Right lobe of liver (tissue), 4 donors: Measurements from ENCODE around the gene ASB13.

Experiments
- POLR2A ChIP-seq: fragments of 450-650 bp; IDR thresholded peaks from one replicate; pipeline ENCODE4 v1.6.1; 2017; ENCODE audit warnings: antibody characterized with exemption, mild to moderate bottlenecking
- TF ChIP-seq, protein P1 (sequence below), 4 donors: fragments of 200-600 bp in 3 of 4; fragments of 450-650 bp in 1 of 4; IDR thresholded peaks; one replicate each; pipeline versions ENCODE4 v1.5.1 to v1.8.0; 2016 to 2022; ENCODE audit warnings: antibody characterized with exemption in 4 of 4, mild to moderate bottlenecking in 2 of 4
- donor health status: DM: no; HTN: no; CAD: no.
- donor health status: DM: no; HTN: no; CAD: no.
- donor health status: DM: no; HTN: yes; CAD: no.

DNA sequence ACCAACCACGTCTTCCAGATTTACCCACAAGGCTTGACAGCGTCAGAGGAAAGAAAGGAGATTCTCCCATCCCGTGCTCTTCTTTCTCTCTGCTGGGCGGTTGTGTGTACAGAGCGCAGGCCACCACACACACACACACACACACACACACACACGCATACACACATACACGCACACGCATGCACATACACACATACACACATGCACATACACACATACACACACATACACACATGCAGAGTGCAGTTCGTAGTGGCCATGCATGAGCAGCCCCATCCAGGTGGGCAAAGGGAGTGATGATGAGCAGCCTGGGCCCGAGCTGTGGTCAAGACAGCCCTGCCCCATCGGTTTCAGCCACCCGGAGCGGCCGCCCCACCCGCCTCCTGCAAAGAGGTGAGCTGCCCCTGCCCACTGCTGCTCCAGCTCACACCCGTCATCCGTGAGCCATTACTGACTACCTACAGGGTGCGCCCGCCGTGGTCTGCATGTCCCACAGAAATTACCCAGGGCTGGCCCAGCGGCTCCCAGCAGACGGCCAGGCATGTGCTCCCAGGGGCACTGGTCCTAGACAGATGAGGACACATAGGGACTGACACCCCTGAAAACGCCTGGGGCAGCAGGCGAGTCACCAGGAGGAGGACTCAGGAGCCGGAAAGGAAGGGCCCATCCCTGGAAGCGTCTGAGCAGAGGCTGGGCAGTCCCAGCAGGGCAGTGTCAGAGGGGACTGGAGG lies 69.6 kb downstream of the ASB13 start:
- TF ChIP-seq, protein P1, sequence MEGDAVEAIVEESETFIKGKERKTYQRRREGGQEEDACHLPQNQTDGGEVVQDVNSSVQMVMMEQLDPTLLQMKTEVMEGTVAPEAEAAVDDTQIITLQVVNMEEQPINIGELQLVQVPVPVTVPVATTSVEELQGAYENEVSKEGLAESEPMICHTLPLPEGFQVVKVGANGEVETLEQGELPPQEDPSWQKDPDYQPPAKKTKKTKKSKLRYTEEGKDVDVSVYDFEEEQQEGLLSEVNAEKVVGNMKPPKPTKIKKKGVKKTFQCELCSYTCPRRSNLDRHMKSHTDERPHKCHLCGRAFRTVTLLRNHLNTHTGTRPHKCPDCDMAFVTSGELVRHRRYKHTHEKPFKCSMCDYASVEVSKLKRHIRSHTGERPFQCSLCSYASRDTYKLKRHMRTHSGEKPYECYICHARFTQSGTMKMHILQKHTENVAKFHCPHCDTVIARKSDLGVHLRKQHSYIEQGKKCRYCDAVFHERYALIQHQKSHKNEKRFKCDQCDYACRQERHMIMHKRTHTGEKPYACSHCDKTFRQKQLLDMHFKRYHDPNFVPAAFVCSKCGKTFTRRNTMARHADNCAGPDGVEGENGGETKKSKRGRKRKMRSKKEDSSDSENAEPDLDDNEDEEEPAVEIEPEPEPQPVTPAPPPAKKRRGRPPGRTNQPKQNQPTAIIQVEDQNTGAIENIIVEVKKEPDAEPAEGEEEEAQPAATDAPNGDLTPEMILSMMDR (IDR thresholded peaks at IDR 0.05), result no peak
- TF ChIP-seq POLR2A, result no peak
